ENCODE results near the gene SNTN.

- TF ChIP-seq POLR2A (IDR thresholded peaks at IDR 0.05) (no peak), CTCF (IDR thresholded peaks at IDR 0.05) (no peak)
These were observed 32.9 kb downstream of the SNTN start for GRCh38 chr3:63685340-63685739.

Data from Peyer's patch (tissue), 4 donors.